K562 (cell line): ENCODE measurements around the gene ROMO1. TPM values are rescaled to one million over a fixed set of nuclear protein-coding genes. Genes with fewer than 3 reads are reported as not detected.
A peak's percentile ranks its signal among the peaks of the same experiment; 100 is the strongest.

ENCODE experiments used
- FOXK2 ChIP-seq, 2 experiments: fragments of 450-650 bp; IDR thresholded peaks in 1 of 2; conservative IDR thresholded peaks in 1 of 2; 2 replicates each; pipeline ENCODE4 v1.6.1; 2016; ENCODE audit warnings: low read depth in 2 of 2, mild to moderate bottlenecking in 1 of 2
- MLLT1 ChIP-seq, 2 experiments: fragments of 450-650 bp; IDR thresholded peaks; 2 replicates each; pipeline ENCODE4 v1.6.1; 2016
- PBX2 ChIP-seq, 2 experiments: IDR thresholded peaks in 1 of 2; conservative IDR thresholded peaks in 1 of 2; 2 replicates each; pipeline ENCODE4 v1.6.1; 2016; ENCODE audit warnings: low read depth in 2 of 2, mild to moderate bottlenecking in 1 of 2, missing compliant biosample characterization in 1 of 2, missing genetic modification characterization in 1 of 2, moderate library complexity in 1 of 2
- TAF9B ChIP-seq: fragments of 450-650 bp; IDR thresholded peaks from 2 replicates; pipeline ENCODE4 v1.6.1; 2018; ENCODE audit warnings: mild to moderate bottlenecking; ENCODE audit not compliant: partially characterized antibody
- ZNF224 ChIP-seq: sonication (generic); formaldehyde crosslinking; IDR thresholded peaks from 2 replicates; pipeline ENCODE4 v1.8.0; 2022; ENCODE audit warnings: mild to moderate bottlenecking, missing genetic modification reagents
- polyA plus RNA-seq, 8 experiments: library from polyadenylated mRNA; depleted of rRNA in 4 of 8; stranded (reverse) in 5 of 8; unstranded in 3 of 8; fragments of >200 nt; fragmentation: Nextera tagmentation in 2 of 8; fragmentation: Illumina TruSeq in 1 of 8; extraction: Ambion mirVana in 2 of 8; extraction: Trizol in 1 of 8; gene quantifications; 2 replicates each; pipeline versions ENCODE4 v1.2.1 to v1.2.3, GENCODE V29; 2011 to 2014; ENCODE audit warnings: inconsistent platforms in 1 of 8, missing spikeins in 1 of 8
- total RNA-seq, 7 experiments: library from RNA; depleted of rRNA in 6 of 7; stranded (reverse); fragments of >200 nt in 6 of 7; fragmentation: Illumina TruSeq in 2 of 7; extraction: Trizol in 2 of 7; gene quantifications; 2 replicates each; pipeline versions ENCODE4 v1.2.1 to v1.2.3, GENCODE V29; 2011 to 2021; ENCODE audit warnings: low replicate concordance in 1 of 7

Gene ROMO1
- total and polyA plus RNA-seq, 9 of the 15 experiments (the other 6 are each of a cell fraction or from before 2014, with no cell fraction given) = 31.8 to 741 (median 226) TPM

- TF ChIP-seq TAF9B = peak; percentile 24
- no peak for TF ChIP-seq PBX2 (CRISPR knock-in tag; IDR thresholded peaks at IDR 0.05; ENCODE audit: low read depth)
- TF ChIP-seq PBX2 (tag; conservative IDR thresholded peaks at IDR 0.05; ENCODE audit: low read depth) = peak; percentile 45; the same call in 1 of the 2 replicates
- TF ChIP-seq MLLT1 (IDR thresholded peaks at IDR 0.05) = peak; percentile 76 to 87; a peak in 3 of 4 replicates
- peak; percentile 39 to 51; a peak in 1 of 4 replicates for TF ChIP-seq FOXK2 (conservative IDR thresholded peaks at IDR 0.05 in 1 of 2, IDR thresholded peaks at IDR 0.05 in 1 of 2; ENCODE audit: low read depth in 2 of 2)
- TF ChIP-seq ZNF224 (CRISPR knock-in tag) = no peak
Measured at GRCh38 chr20:35743693-35744491, 44.7 kb downstream of the ROMO1 start (continued).
